CD8-positive, alpha-beta memory T cell (primary cell): ENCODE results near the gene SAT2. TPM values are rescaled to one million over a fixed set of nuclear protein-coding genes. Genes with fewer than 3 reads are reported as not detected.
"Not testable (repeated sequence)": the region's sequence is repeated elsewhere in the genome, so short reads cannot be mapped to it uniquely, and the experiment has no call there.

Experiments
- CTCF ChIA-PET: fragments of 350-600 bp; sonication (Branson Sonifier 250); formaldehyde crosslinking; loops from one replicate; lab custom pipeline; 2021; ENCODE audit warnings: antibody characterized with exemption; lab: Charles Lee
- POLR2A ChIA-PET: fragments of 350-600 bp; sonication (Branson Sonifier 250); formaldehyde crosslinking; loops from one replicate; lab custom pipeline; 2021; ENCODE audit warnings: antibody characterized with exemption; lab: Charles Lee
- DNase-seq, 5 donors: peaks; one replicate each; pipeline versions ENCODE4 v3.0.0 to v3.0.0-alpha.2; 2020 to 2022; ENCODE audit warnings: mixed read lengths in 1 of 5
- H3K27ac ChIP-seq: one replicate; pipeline ENCODE4 v1.7.0; 2013; ENCODE audit warnings: low read depth, mild to moderate bottlenecking, low read length, moderate library complexity
- H3K27me3 ChIP-seq: 2 replicates; pipeline ENCODE4 v1.7.0; 2013; ENCODE audit warnings: low read length, mild to moderate bottlenecking; ENCODE audit not compliant: insufficient read depth, poor library complexity, severe bottlenecking
- H3K36me3 ChIP-seq: 2 replicates; pipeline ENCODE4 v1.7.0; 2013; ENCODE audit warnings: mild to moderate bottlenecking, low read length, moderate library complexity; ENCODE audit not compliant: insufficient read depth
- H3K4me1 ChIP-seq: 2 replicates; pipeline ENCODE4 v1.7.0; 2013; ENCODE audit warnings: mild to moderate bottlenecking, low read length, moderate library complexity; ENCODE audit not compliant: insufficient read depth
- H3K4me3 ChIP-seq: 2 replicates; pipeline ENCODE4 v1.7.0; 2013; ENCODE audit warnings: mild to moderate bottlenecking, low read length
- H3K9me3 ChIP-seq: 2 replicates; pipeline ENCODE4 v1.7.0; 2013; ENCODE audit warnings: mild to moderate bottlenecking, low read length
- H3K27ac Mint-ChIP-seq, 8 donors: one replicate each; pipeline ENCODE4 v1.8.0; 2020 to 2021; ENCODE audit warnings: mixed read lengths in 8 of 8, mild to moderate bottlenecking in 6 of 8, inconsistent platforms in 3 of 8, moderate library complexity in 3 of 8
- H3K27me3 Mint-ChIP-seq, 2 donors: one replicate each; pipeline ENCODE4 v1.8.0; 2020 to 2021; ENCODE audit warnings: mixed read lengths in 2 of 2, mild to moderate bottlenecking in 1 of 2, moderate library complexity in 1 of 2
- H3K36me3 Mint-ChIP-seq, 3 donors: one replicate each; pipeline ENCODE4 v1.8.0; 2020 to 2021; ENCODE audit warnings: mixed read lengths in 3 of 3, inconsistent platforms in 1 of 3, mild to moderate bottlenecking in 1 of 3
- H3K4me1 Mint-ChIP-seq, 3 donors: one replicate each; pipeline ENCODE4 v1.8.0; 2020 to 2021; ENCODE audit warnings: mixed read lengths in 3 of 3, inconsistent platforms in 1 of 3, mild to moderate bottlenecking in 1 of 3
- H3K4me3 Mint-ChIP-seq, 7 donors: one replicate each; pipeline ENCODE4 v1.8.0; 2020 to 2021; ENCODE audit warnings: mixed read lengths in 7 of 7, mild to moderate bottlenecking in 6 of 7, moderate library complexity in 4 of 7, inconsistent platforms in 2 of 7
- H3K9me3 Mint-ChIP-seq, 5 donors: one replicate each; pipeline ENCODE4 v1.8.0; 2020 to 2022; ENCODE audit warnings: mixed read lengths in 5 of 5, mild to moderate bottlenecking in 3 of 5, moderate library complexity in 2 of 5, inconsistent platforms in 1 of 5
- polyA plus RNA-seq: library from polyadenylated mRNA; unstranded; fragments of 300-500 nt; fragmentation: Illumina TruSeq; gene quantifications from one replicate; pipeline ENCODE4 v1.2.3, GENCODE V29; 2021
- total RNA-seq, 2 experiments: library from RNA; stranded (reverse); gene quantifications; one replicate each; pipeline ENCODE4 v1.2.3, GENCODE V29; 2021

The SAT2 gene
- total and polyA plus RNA-seq, 3 experiments from 2014 or later, result 18.4 to 37.0 (median 21.6) TPM

- Histone ChIP-seq H3K27ac (no peak overlapping the region), H3K4me3 (no peak overlapping the region), H3K9me3 (no peaks in the 10 kb centered on the region), H3K4me1 (peaks cover 9% of the 10 kb centered on the region), H3K27me3 (peaks cover 18% of the 10 kb centered on the region), H3K36me3 (no peaks in the 10 kb centered on the region)
- ChIA-PET POLR2A (no interaction called here), CTCF (no interaction called here)
- no peak for DNase-seq
- no peaks in the 10 kb centered on the region for H3K9me3 Mint-ChIP-seq
- peaks cover 10 to 19% (median 15%) of the 10 kb centered on the region in 3 donors for H3K4me1 Mint-ChIP-seq
- H3K36me3 Mint-ChIP-seq, result no peaks in the 10 kb centered on the region
- peak overlapping the region in 1 of 7 donors; percentile 72 for H3K4me3 Mint-ChIP-seq
- no peak overlapping the region for H3K27ac Mint-ChIP-seq
- H3K27me3 Mint-ChIP-seq, result peaks cover 40 to 43% of the 10 kb centered on the region in 2 donors
Measured at GRCh38 chr17:7647018-7647417, 19.4 kb upstream of the SAT2 start.

GRCh38 chr17:7646457-7646856 lies 18.8 kb upstream of the SAT2 start:
- no peaks in the 10 kb centered on the region for H3K9me3 ChIP-seq
- Mint-ChIP-seq H3K4me1 (peaks cover 15 to 17% (median 15%) of the 10 kb centered on the region in 3 donors), H3K27me3 (peaks cover 41 to 47% of the 10 kb centered on the region in 2 donors), H3K9me3 (no peaks in the 10 kb centered on the region), H3K4me3 (no peak overlapping the region), H3K27ac (no peak overlapping the region), H3K36me3 (no peaks in the 10 kb centered on the region)
- H3K27me3 ChIP-seq, result peaks cover 14% of the 10 kb centered on the region
- H3K4me1 ChIP-seq, result peaks cover 9% of the 10 kb centered on the region
- DNase-seq, result no peak
- ChIA-PET POLR2A (no interaction called here), CTCF (interaction anchor here (0.8 kb wide), 1 partner anchor 40 kb away, joined by 3 read pairs; no protein-coding TSS in a partner anchor)
- no peaks in the 10 kb centered on the region for H3K36me3 ChIP-seq
- no peak overlapping the region for H3K4me3 ChIP-seq
- H3K27ac ChIP-seq, result no peak overlapping the region

GRCh38 chr17:7644775-7645174 lies 17.2 kb upstream of the SAT2 start:
- no peaks in the 10 kb centered on the region for H3K36me3 ChIP-seq
- peaks cover under 1% of the 10 kb centered on the region for H3K27me3 ChIP-seq
- Mint-ChIP-seq H3K27me3 (peaks cover 28 to 33% of the 10 kb centered on the region in 2 donors), H3K4me3 (no peak overlapping the region), H3K36me3 (no peaks in the 10 kb centered on the region), H3K4me1 (peaks cover under 1 to 6% (median under 1%) of the 10 kb centered on the region in 3 donors), H3K9me3 (no peaks in the 10 kb centered on the region), H3K27ac (no peak overlapping the region)
- ChIA-PET CTCF (no interaction called here), POLR2A (no interaction called here)
- no peak overlapping the region for H3K27ac ChIP-seq
- no peak overlapping the region for H3K4me3 ChIP-seq
- H3K9me3 ChIP-seq, result no peaks in the 10 kb centered on the region
- no peak for DNase-seq
- H3K4me1 ChIP-seq, result peaks cover under 1% of the 10 kb centered on the region

GRCh38 chr17:7641635-7642034 lies 14.0 kb upstream of the SAT2 start:
- peaks cover 14 to 24% of the 10 kb centered on the region in 2 donors for H3K27me3 Mint-ChIP-seq
- H3K4me1 Mint-ChIP-seq, H3K4me3 ChIP-seq, H3K4me1 ChIP-seq, POLR2A ChIA-PET, DNase-seq, H3K27me3 ChIP-seq, H3K27ac ChIP-seq, H3K9me3 ChIP-seq, H3K36me3 ChIP-seq, H3K36me3 Mint-ChIP-seq, H3K9me3 Mint-ChIP-seq: not testable (repeated sequence)
- H3K4me3 Mint-ChIP-seq, result peak overlapping the region in 6 of 7 donors; percentile 17 to 76 (median 50)
- CTCF ChIA-PET, result interaction anchor here (1.1 kb wide), 1 partner anchor 33 kb away, joined by 3 read pairs; no protein-coding TSS in a partner anchor
- peak overlapping the region in 4 of 8 donors; percentile 38 to 81 (median 62) for H3K27ac Mint-ChIP-seq

- Histone ChIP-seq H3K4me1 (no peaks in the 10 kb centered on the region), H3K36me3 (no peaks in the 10 kb centered on the region), H3K4me3 (no peak overlapping the region), H3K27me3 (no peaks in the 10 kb centered on the region), H3K27ac (no peak overlapping the region), H3K9me3 (no peaks in the 10 kb centered on the region)
- Mint-ChIP-seq H3K36me3 (no peaks in the 10 kb centered on the region), H3K27me3 (peaks cover 12 to 16% of the 10 kb centered on the region in 2 donors), H3K4me3 (no peak overlapping the region), H3K27ac (no peak overlapping the region), H3K4me1 (peaks cover 0 to 6% (median 0%) of the 10 kb centered on the region in 3 donors), H3K9me3 (no peaks in the 10 kb centered on the region)
- DNase-seq, result no peak
- ChIA-PET CTCF (no interaction called here), POLR2A (no interaction called here)
Measured at GRCh38 chr17:7640783-7641182, 13.2 kb upstream of the SAT2 start.

- Mint-ChIP-seq H3K36me3 (no peaks in the 10 kb centered on the region), H3K4me1 (no peaks in the 10 kb centered on the region), H3K27ac (no peak overlapping the region), H3K9me3 (no peaks in the 10 kb centered on the region), H3K27me3 (no peaks in the 10 kb centered on the region), H3K4me3 (no peak overlapping the region)
- Histone ChIP-seq H3K4me1 (no peaks in the 10 kb centered on the region), H3K9me3 (no peaks in the 10 kb centered on the region), H3K36me3 (no peaks in the 10 kb centered on the region), H3K27me3 (no peaks in the 10 kb centered on the region), H3K4me3 (no peak overlapping the region), H3K27ac (no peak overlapping the region)
- CTCF ChIA-PET, result interaction anchor here (1.3 kb wide), 1 partner anchor 15 kb away, joined by 3 read pairs; the partner anchor contains the start of gene ATP1B2
- no peak for DNase-seq
- POLR2A ChIA-PET, result no interaction called here
Measured at GRCh38 chr17:7636163-7636562, 8.5 kb upstream of the SAT2 start.

GRCh38 chr17:7634384-7634783 lies 6.8 kb upstream of the SAT2 start:
- H3K4me1 Mint-ChIP-seq, result no peaks in the 10 kb centered on the region
- DNase-seq, result no peak
- no peak overlapping the region for H3K4me3 ChIP-seq
- no peaks in the 10 kb centered on the region for H3K4me1 ChIP-seq
- POLR2A ChIA-PET, result interaction anchor here (1.2 to 1.6 kb wide), 2 partner anchors 16 to 53 kb away, joined by 3 to 10 read pairs; partner anchors contain the start of genes ATP1B2 and TP53
- H3K27ac ChIP-seq, result no peak overlapping the region
- H3K27ac Mint-ChIP-seq, result no peak overlapping the region
- no peaks in the 10 kb centered on the region for H3K27me3 Mint-ChIP-seq
- H3K36me3 Mint-ChIP-seq, result no peaks in the 10 kb centered on the region
- CTCF ChIA-PET, result interaction anchor here (1.1 kb wide), 1 partner anchor 16 kb away, joined by 4 read pairs; the partner anchor contains the start of gene ATP1B2
- no peaks in the 10 kb centered on the region for H3K9me3 Mint-ChIP-seq
- H3K9me3 ChIP-seq, result no peaks in the 10 kb centered on the region
- no peaks in the 10 kb centered on the region for H3K36me3 ChIP-seq
- no peaks in the 10 kb centered on the region for H3K27me3 ChIP-seq
- H3K4me3 Mint-ChIP-seq, result no peak overlapping the region

GRCh38 chr17:7633093-7633492 lies 5.5 kb upstream of the SAT2 start:
- H3K4me1 ChIP-seq, result no peaks in the 10 kb centered on the region
- Mint-ChIP-seq H3K4me1 (no peaks in the 10 kb centered on the region), H3K36me3 (no peaks in the 10 kb centered on the region), H3K9me3 (no peaks in the 10 kb centered on the region), H3K27ac (no peak overlapping the region), H3K27me3 (no peaks in the 10 kb centered on the region), H3K4me3 (peak overlapping the region in 1 of 7 donors; percentile 26)
- no peak for DNase-seq
- no peak overlapping the region for H3K4me3 ChIP-seq
- POLR2A ChIA-PET, result no interaction called here
- no peaks in the 10 kb centered on the region for H3K27me3 ChIP-seq
- H3K27ac ChIP-seq, result no peak overlapping the region
- H3K9me3 ChIP-seq, result no peaks in the 10 kb centered on the region
- CTCF ChIA-PET, result interaction anchor here (1.3 to 5.0 kb wide), 2 partner anchors 18 to 55 kb away, joined by 4 to 33 read pairs; partner anchors contain the start of genes FXR2, TP53 and WRAP53
- no peaks in the 10 kb centered on the region for H3K36me3 ChIP-seq
